Measurements from ENCODE around the gene TNS3. TPM values are rescaled to one million over a fixed set of nuclear protein-coding genes. Genes with fewer than 3 reads are reported as not detected.

Gene TNS3
- total and polyA plus RNA-seq, 2 of the 13 experiments (the other 11 are each of a cell fraction or from before 2014, with no cell fraction given) = 52.9 to 55.7 TPM

DNA sequence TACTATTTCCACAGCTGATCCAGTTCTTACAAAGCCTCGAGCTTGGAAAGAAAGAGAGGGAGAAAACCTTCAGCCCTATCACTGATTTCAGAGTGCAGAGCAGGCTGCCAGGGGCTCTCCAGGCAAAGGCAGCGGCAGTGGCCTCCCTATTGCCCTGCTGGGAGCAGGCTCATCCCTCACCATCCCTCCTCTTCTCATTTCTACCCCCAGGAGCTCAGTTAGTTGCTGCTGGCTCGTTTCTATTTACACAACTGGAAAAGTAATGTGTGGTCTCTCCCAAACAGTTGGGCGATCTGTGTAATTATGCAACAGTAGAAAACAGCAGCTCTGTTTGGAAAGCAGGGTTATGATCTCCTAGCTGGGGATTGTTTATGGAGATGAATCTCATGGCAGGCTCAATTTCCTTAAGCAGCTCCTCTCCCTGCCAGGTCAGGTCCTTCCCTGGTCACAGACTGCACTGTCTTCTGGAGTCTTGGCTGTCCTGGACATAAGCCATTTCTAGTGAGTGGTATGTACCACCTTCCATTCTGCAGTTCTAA, 28.7 kb upstream of the TNS3 start (continued):
- TF ChIP-seq PPARG (CRISPR knock-in tag; conservative IDR thresholded peaks at IDR 0.05) (0 out of 2 replicates have a peak, but pooled peaks have one; percentile 26), HES4 (CRISPR knock-in tag; IDR thresholded peaks at IDR 0.05; ENCODE audit: borderline replicate concordance) (0 out of 2 replicates have a peak, but pooled peaks have one; percentile 42), KDM2A (CRISPR knock-in tag; IDR thresholded peaks at IDR 0.05; ENCODE audit: borderline replicate concordance, low read depth) (peak; percentile 21; the same call in 1 of the 2 replicates), POLR2AphosphoS5 (IDR thresholded peaks at IDR 0.05; ENCODE audit: low read depth, low read length) (no peak), SRY (CRISPR knock-in tag; IDR thresholded peaks at IDR 0.05) (no peak), ZNF792 (CRISPR knock-in tag; IDR thresholded peaks at IDR 0.05) (peak; percentile 52; the same call in 1 of the 2 replicates), TBX2 (CRISPR knock-in tag; IDR thresholded peaks at IDR 0.05; ENCODE audit: borderline replicate concordance) (peak; percentile 40; the same call in 1 of the 2 replicates), RBFOX2 (IDR thresholded peaks at IDR 0.05; ENCODE audit: low read depth, low read length) (no peak), SOX6 (IDR thresholded peaks at IDR 0.05) (no peak), SOX6 (CRISPR knock-in tag; IDR thresholded peaks at IDR 0.05) (peak; percentile 75), DNMT3B (CRISPR knock-in tag; conservative IDR thresholded peaks at IDR 0.05) (0 out of 2 replicates have a peak, but pooled peaks have one; percentile 7), NCOA1 (CRISPR knock-in tag; IDR thresholded peaks at IDR 0.05) (no peak), ZNF564 (CRISPR knock-in tag; IDR thresholded peaks at IDR 0.05) (no peak), FOSL2 (CRISPR knock-in tag; IDR thresholded peaks at IDR 0.05) (0 out of 2 replicates have a peak, but pooled peaks have one; percentile 16), KMT2B (CRISPR knock-in tag; IDR thresholded peaks at IDR 0.05) (peak; percentile 48; the same call in 1 of the 2 replicates), FOXP1 (IDR thresholded peaks at IDR 0.05) (no peak), FOXP1 (CRISPR knock-in tag; IDR thresholded peaks at IDR 0.05) (peak; percentile 64), NR2F6 (IDR thresholded peaks at IDR 0.05) (peak; percentile 39; the same call in 1 of the 2 replicates), NR2F6 (CRISPR knock-in tag; IDR thresholded peaks at IDR 0.05) (peak; percentile 36; the same call in 1 of the 2 replicates), ZNF589 (CRISPR knock-in tag; conservative IDR thresholded peaks at IDR 0.05) (no peak), KDM4B (CRISPR knock-in tag; IDR thresholded peaks at IDR 0.05) (0 out of 2 replicates have a peak, but pooled peaks have one; percentile 25), POLR2A (IDR thresholded peaks at IDR 0.05; ENCODE audit: insufficient read depth in 1 of 2, low read depth in 2 of 2, low read length in 2 of 2) (0 out of 4 replicates have a peak, but pooled peaks of 1 of the 2 experiments have one; percentile 23)
- TF ChIP-seq, protein P1, sequence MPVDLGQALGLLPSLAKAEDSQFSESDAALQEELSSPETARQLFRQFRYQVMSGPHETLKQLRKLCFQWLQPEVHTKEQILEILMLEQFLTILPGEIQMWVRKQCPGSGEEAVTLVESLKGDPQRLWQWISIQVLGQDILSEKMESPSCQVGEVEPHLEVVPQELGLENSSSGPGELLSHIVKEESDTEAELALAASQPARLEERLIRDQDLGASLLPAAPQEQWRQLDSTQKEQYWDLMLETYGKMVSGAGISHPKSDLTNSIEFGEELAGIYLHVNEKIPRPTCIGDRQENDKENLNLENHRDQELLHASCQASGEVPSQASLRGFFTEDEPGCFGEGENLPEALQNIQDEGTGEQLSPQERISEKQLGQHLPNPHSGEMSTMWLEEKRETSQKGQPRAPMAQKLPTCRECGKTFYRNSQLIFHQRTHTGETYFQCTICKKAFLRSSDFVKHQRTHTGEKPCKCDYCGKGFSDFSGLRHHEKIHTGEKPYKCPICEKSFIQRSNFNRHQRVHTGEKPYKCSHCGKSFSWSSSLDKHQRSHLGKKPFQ (CRISPR knock-in tag; IDR thresholded peaks at IDR 0.05; ENCODE audit: insufficient replicate concordance) = peak; percentile 43
- TF ChIP-seq, protein P2, sequence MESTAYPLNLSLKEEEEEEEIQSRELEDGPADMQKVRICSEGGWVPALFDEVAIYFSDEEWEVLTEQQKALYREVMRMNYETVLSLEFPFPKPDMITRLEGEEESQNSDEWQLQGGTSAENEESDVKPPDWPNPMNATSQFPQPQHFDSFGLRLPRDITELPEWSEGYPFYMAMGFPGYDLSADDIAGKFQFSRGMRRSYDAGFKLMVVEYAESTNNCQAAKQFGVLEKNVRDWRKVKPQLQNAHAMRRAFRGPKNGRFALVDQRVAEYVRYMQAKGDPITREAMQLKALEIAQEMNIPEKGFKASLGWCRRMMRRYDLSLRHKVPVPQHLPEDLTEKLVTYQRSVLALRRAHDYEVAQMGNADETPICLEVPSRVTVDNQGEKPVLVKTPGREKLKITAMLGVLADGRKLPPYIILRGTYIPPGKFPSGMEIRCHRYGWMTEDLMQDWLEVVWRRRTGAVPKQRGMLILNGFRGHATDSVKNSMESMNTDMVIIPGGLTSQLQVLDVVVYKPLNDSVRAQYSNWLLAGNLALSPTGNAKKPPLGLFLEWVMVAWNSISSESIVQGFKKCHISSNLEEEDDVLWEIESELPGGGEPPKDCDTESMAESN (CRISPR knock-in tag; conservative IDR thresholded peaks at IDR 0.05) = peak; percentile 62; the same call in 1 of the 2 replicates
- TF ChIP-seq, protein P3, sequence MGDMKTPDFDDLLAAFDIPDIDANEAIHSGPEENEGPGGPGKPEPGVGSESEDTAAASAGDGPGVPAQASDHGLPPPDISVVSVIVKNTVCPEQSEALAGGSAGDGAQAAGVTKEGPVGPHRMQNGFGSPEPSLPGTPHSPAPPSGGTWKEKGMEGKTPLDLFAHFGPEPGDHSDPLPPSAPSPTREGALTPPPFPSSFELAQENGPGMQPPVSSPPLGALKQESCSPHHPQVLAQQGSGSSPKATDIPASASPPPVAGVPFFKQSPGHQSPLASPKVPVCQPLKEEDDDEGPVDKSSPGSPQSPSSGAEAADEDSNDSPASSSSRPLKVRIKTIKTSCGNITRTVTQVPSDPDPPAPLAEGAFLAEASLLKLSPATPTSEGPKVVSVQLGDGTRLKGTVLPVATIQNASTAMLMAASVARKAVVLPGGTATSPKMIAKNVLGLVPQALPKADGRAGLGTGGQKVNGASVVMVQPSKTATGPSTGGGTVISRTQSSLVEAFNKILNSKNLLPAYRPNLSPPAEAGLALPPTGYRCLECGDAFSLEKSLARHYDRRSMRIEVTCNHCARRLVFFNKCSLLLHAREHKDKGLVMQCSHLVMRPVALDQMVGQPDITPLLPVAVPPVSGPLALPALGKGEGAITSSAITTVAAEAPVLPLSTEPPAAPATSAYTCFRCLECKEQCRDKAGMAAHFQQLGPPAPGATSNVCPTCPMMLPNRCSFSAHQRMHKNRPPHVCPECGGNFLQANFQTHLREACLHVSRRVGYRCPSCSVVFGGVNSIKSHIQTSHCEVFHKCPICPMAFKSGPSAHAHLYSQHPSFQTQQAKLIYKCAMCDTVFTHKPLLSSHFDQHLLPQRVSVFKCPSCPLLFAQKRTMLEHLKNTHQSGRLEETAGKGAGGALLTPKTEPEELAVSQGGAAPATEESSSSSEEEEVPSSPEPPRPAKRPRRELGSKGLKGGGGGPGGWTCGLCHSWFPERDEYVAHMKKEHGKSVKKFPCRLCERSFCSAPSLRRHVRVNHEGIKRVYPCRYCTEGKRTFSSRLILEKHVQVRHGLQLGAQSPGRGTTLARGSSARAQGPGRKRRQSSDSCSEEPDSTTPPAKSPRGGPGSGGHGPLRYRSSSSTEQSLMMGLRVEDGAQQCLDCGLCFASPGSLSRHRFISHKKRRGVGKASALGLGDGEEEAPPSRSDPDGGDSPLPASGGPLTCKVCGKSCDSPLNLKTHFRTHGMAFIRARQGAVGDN (CRISPR knock-in tag; IDR thresholded peaks at IDR 0.05) = peak; percentile 67

Data from HepG2 (cell line).